ENCODE data around the gene NCKAP5L.
"Not testable (repeated sequence)": the region's sequence is repeated elsewhere in the genome, so short reads cannot be mapped to it uniquely, and the experiment has no call there.

NCKAP5L gene

GRCh38 chr12:49780914-49781313, 47.3 kb downstream of the NCKAP5L start:
- not testable (repeated sequence) for H3K4me3 ChIP-seq (ENCODE audit: low read length); H3K4me1 ChIP-seq (ENCODE audit: insufficient read depth, low read length); H3K36me3 ChIP-seq (ENCODE audit: insufficient read depth, low read depth, low read length); H3K27ac ChIP-seq (ENCODE audit: low read length); H3K9me3 ChIP-seq (ENCODE audit: insufficient read depth, low read depth, low read length); H3K9ac ChIP-seq (ENCODE audit: low read depth, low read length)
- H3K27me3 ChIP-seq (ENCODE audit: insufficient read depth, low read length), result peaks cover 30% of the 10 kb centered on the region

DNA sequence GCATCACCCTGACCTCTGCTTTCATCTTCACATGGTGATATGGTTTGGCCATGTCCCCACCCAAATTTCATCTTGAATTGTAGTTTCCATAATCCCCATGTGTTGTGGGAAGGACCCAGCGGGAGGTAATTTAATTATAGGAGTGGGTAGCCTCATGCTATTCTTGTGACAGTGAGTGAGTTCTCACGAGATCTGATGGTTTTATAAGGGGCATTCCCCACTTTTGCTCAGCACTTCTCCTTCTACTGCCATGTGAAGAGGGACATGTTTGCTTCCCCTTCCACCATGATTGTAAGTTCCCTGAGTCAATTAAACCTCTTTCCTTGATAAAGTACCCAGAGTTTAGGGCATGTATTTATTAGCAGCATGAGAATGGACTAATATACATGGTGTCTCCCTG, 48.6 kb downstream of the NCKAP5L start:
- Histone ChIP-seq H3K27me3 (ENCODE audit: insufficient read depth, low read length) (peaks cover 28% of the 10 kb centered on the region), H3K4me1 (ENCODE audit: insufficient read depth, low read length) (no peaks in the 10 kb centered on the region), H3K9me3 (ENCODE audit: insufficient read depth, low read depth, low read length) (no peaks in the 10 kb centered on the region), H3K9ac (ENCODE audit: low read depth, low read length) (no peak overlapping the region), H3K36me3 (ENCODE audit: insufficient read depth, low read depth, low read length) (no peaks in the 10 kb centered on the region), H3K4me3 (ENCODE audit: low read length) (no peak overlapping the region), H3K27ac (ENCODE audit: low read length) (no peak overlapping the region)

GRCh38 chr12:49777800-49778748, 50.1 kb downstream of the NCKAP5L start:
- no peak overlapping the region for H3K4me3 ChIP-seq (ENCODE audit: low read length)
- no peak overlapping the region for H3K9ac ChIP-seq (ENCODE audit: low read depth, low read length)
- no peaks in the 10 kb centered on the region for H3K4me1 ChIP-seq (ENCODE audit: insufficient read depth, low read length)
- H3K27ac ChIP-seq (ENCODE audit: low read length), result no peak overlapping the region
- no peaks in the 10 kb centered on the region for H3K9me3 ChIP-seq (ENCODE audit: insufficient read depth, low read depth, low read length)
- H3K27me3 ChIP-seq (ENCODE audit: insufficient read depth, low read length), result peaks cover 21% of the 10 kb centered on the region
- H3K36me3 ChIP-seq (ENCODE audit: insufficient read depth, low read depth, low read length), result no peaks in the 10 kb centered on the region

DNA sequence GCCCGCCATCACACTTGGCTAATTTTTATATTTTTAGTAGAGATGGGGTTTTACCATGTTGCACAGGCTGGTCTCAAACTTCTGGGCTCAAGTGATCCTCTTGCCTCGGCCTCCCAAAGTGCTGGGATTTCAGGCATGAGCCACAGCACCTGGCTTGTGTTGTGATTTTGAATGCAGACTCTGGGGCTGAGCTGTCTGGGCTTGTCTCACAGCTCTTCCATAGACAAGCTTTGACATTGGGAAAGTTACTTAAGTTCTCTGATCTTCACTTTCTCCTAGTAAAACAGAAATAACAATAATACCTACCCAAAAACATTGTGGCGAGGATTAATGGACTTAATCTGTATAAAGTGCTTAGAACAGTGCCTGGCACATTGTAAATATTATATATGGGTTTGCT, 50.9 kb downstream of the NCKAP5L start:
- H3K4me1 ChIP-seq (ENCODE audit: insufficient read depth, low read length), result no peaks in the 10 kb centered on the region
- no peaks in the 10 kb centered on the region for H3K9me3 ChIP-seq (ENCODE audit: insufficient read depth, low read depth, low read length)
- no peak overlapping the region for H3K4me3 ChIP-seq (ENCODE audit: low read length)
- peaks cover 21% of the 10 kb centered on the region for H3K27me3 ChIP-seq (ENCODE audit: insufficient read depth, low read length)
- no peak overlapping the region for H3K9ac ChIP-seq (ENCODE audit: low read depth, low read length)
- no peak overlapping the region for H3K27ac ChIP-seq (ENCODE audit: low read length)
- H3K36me3 ChIP-seq (ENCODE audit: insufficient read depth, low read depth, low read length), result no peaks in the 10 kb centered on the region

- Histone ChIP-seq H3K36me3 (ENCODE audit: insufficient read depth, low read depth, low read length) (no peaks in the 10 kb centered on the region), H3K4me3 (ENCODE audit: low read length) (no peak overlapping the region), H3K9me3 (ENCODE audit: insufficient read depth, low read depth, low read length) (no peaks in the 10 kb centered on the region), H3K27ac (ENCODE audit: low read length) (no peak overlapping the region), H3K4me1 (ENCODE audit: insufficient read depth, low read length) (no peaks in the 10 kb centered on the region), H3K27me3 (ENCODE audit: insufficient read depth, low read length) (peaks cover 21% of the 10 kb centered on the region), H3K9ac (ENCODE audit: low read depth, low read length) (no peak overlapping the region)
These were observed 51.4 kb downstream of the NCKAP5L start for GRCh38 chr12:49776858-49777257.

GRCh38 chr12:49776413-49776812, 51.8 kb downstream of the NCKAP5L start:
- no peaks in the 10 kb centered on the region for H3K36me3 ChIP-seq (ENCODE audit: insufficient read depth, low read depth, low read length)
- no peaks in the 10 kb centered on the region for H3K4me1 ChIP-seq (ENCODE audit: insufficient read depth, low read length)
- no peaks in the 10 kb centered on the region for H3K9me3 ChIP-seq (ENCODE audit: insufficient read depth, low read depth, low read length)
- no peak overlapping the region for H3K9ac ChIP-seq (ENCODE audit: low read depth, low read length)
- H3K27ac ChIP-seq (ENCODE audit: low read length), result no peak overlapping the region
- peaks cover 21% of the 10 kb centered on the region for H3K27me3 ChIP-seq (ENCODE audit: insufficient read depth, low read length)
- H3K4me3 ChIP-seq (ENCODE audit: low read length), result no peak overlapping the region

GRCh38 chr12:49773102-49773501, 55.1 kb downstream of the NCKAP5L start:
- H3K4me1 ChIP-seq (ENCODE audit: insufficient read depth, low read length); H3K36me3 ChIP-seq (ENCODE audit: insufficient read depth, low read depth, low read length); H3K27me3 ChIP-seq (ENCODE audit: insufficient read depth, low read length); H3K9ac ChIP-seq (ENCODE audit: low read depth, low read length); H3K9me3 ChIP-seq (ENCODE audit: insufficient read depth, low read depth, low read length); H3K4me3 ChIP-seq (ENCODE audit: low read length); H3K27ac ChIP-seq (ENCODE audit: low read length): not testable (repeated sequence)

DNA sequence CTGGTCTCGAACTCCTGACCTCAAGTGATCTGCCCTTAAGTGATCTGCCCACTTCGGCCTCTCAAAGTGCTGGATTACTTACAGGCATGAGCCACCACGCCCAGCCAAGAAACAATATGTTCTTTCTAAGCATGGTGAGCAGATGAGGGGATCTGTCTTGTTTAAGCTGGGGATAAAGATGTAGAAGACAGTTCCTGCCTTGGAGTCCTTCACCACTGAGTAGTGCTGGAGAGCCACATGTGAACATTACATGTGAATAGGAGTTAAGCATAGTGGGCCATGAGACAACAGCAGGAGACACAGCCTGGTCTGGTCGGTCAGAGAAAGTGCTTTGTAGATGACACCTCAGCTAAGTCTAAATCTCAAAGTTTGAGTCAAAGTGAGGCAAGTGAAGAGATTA, 60.9 kb downstream of the NCKAP5L start:
- H3K27me3 ChIP-seq (ENCODE audit: insufficient read depth, low read length), result no peaks in the 10 kb centered on the region
- H3K27ac ChIP-seq (ENCODE audit: low read length), result no peak overlapping the region
- H3K9me3 ChIP-seq (ENCODE audit: insufficient read depth, low read depth, low read length), result no peaks in the 10 kb centered on the region
- H3K9ac ChIP-seq (ENCODE audit: low read depth, low read length), result no peak overlapping the region
- no peak overlapping the region for H3K4me3 ChIP-seq (ENCODE audit: low read length)
- H3K36me3 ChIP-seq (ENCODE audit: insufficient read depth, low read depth, low read length), result peaks cover 29% of the 10 kb centered on the region
- H3K4me1 ChIP-seq (ENCODE audit: insufficient read depth, low read length), result 0 out of 2 replicates have a peak, but pooled peaks cover 3% of the 10 kb centered on the region

- H3K27me3 ChIP-seq (ENCODE audit: insufficient read depth, low read length), result no peaks in the 10 kb centered on the region
- no peaks in the 10 kb centered on the region for H3K9me3 ChIP-seq (ENCODE audit: insufficient read depth, low read depth, low read length)
- H3K27ac ChIP-seq (ENCODE audit: low read length), result no peak overlapping the region
- H3K9ac ChIP-seq (ENCODE audit: low read depth, low read length), result no peak overlapping the region
- no peak overlapping the region for H3K4me3 ChIP-seq (ENCODE audit: low read length)
- peaks cover 41% of the 10 kb centered on the region for H3K36me3 ChIP-seq (ENCODE audit: insufficient read depth, low read depth, low read length)
- 0 out of 2 replicates have a peak, but pooled peaks cover 3% of the 10 kb centered on the region for H3K4me1 ChIP-seq (ENCODE audit: insufficient read depth, low read length)
These were observed 62.1 kb downstream of the NCKAP5L start for GRCh38 chr12:49766115-49766455.

DNA sequence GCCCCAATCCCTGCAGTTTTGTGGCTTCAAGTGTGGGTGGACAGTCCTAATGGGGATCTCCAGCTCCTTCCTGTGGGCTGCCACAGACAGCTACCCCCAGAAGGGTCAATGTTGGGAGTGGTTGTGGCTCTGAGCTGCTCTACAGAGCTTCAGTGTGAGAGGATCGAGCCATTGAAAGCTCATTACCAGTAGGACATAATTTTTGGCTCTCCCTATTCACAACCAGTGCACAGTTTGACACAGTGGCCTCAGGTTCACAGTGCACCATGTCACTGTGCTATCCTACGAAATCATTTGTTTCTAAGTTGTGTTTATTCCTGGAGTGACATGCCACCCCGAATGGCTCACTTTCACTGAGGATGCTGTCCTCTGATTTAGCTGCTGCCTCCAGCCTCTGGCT, 64.1 kb downstream of the NCKAP5L start:
- no peaks in the 10 kb centered on the region for H3K9me3 ChIP-seq (ENCODE audit: insufficient read depth, low read depth, low read length)
- no peak overlapping the region for H3K27ac ChIP-seq (ENCODE audit: low read length)
- H3K9ac ChIP-seq (ENCODE audit: low read depth, low read length), result no peak overlapping the region
- H3K27me3 ChIP-seq (ENCODE audit: insufficient read depth, low read length), result no peaks in the 10 kb centered on the region
- H3K4me3 ChIP-seq (ENCODE audit: low read length), result no peak overlapping the region
- H3K36me3 ChIP-seq (ENCODE audit: insufficient read depth, low read depth, low read length), result peaks cover 59% of the 10 kb centered on the region
- 0 out of 2 replicates have a peak, but pooled peaks cover 3% of the 10 kb centered on the region for H3K4me1 ChIP-seq (ENCODE audit: insufficient read depth, low read length)

GRCh38 chr12:49763006-49763591, 65.1 kb downstream of the NCKAP5L start:
- Histone ChIP-seq H3K4me3 (ENCODE audit: low read length) (no peak overlapping the region), H3K27me3 (ENCODE audit: insufficient read depth, low read length) (no peaks in the 10 kb centered on the region), H3K4me1 (ENCODE audit: insufficient read depth, low read length) (0 out of 2 replicates have a peak, but pooled peaks cover 3% of the 10 kb centered on the region), H3K9me3 (ENCODE audit: insufficient read depth, low read depth, low read length) (no peaks in the 10 kb centered on the region), H3K9ac (ENCODE audit: low read depth, low read length) (no peak overlapping the region), H3K36me3 (ENCODE audit: insufficient read depth, low read depth, low read length) (peaks cover 69% of the 10 kb centered on the region), H3K27ac (ENCODE audit: low read length) (no peak overlapping the region)

DNA sequence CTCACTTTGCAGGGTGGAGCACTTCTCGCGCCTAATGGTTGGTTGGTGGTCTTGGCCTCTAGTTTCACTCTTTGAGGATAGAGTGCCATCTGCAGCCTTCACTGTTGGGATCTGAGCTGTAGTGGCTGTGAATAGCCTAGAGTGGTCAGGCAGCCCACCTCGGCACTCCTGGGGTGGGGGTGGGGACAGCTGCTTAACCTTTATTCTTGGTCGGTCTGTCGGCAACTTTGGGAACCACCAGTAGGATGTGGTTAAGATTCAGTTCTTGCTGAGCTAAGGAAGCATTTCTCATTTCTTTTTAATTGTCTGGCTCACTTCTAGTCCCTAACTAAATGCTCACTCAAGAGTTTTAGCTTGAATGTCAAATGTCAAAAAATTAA, 65.8 kb downstream of the NCKAP5L start:
- H3K27ac ChIP-seq (ENCODE audit: low read length), result no peak overlapping the region
- no peaks in the 10 kb centered on the region for H3K27me3 ChIP-seq (ENCODE audit: insufficient read depth, low read length)
- peaks cover 75% of the 10 kb centered on the region for H3K36me3 ChIP-seq (ENCODE audit: insufficient read depth, low read depth, low read length)
- no peak overlapping the region for H3K4me3 ChIP-seq (ENCODE audit: low read length)
- H3K9ac ChIP-seq (ENCODE audit: low read depth, low read length), result no peak overlapping the region
- H3K4me1 ChIP-seq (ENCODE audit: insufficient read depth, low read length), result 0 out of 2 replicates have a peak, but pooled peaks cover under 1% of the 10 kb centered on the region
- H3K9me3 ChIP-seq (ENCODE audit: insufficient read depth, low read depth, low read length), result no peaks in the 10 kb centered on the region
